T-helper 2 cell treated with Interferon-gamma antibody and Interleukin-4, amounts not matched to agents 5 μg/mL and 100 μg/mL, for 36 hours (primary cell): ENCODE results near the gene PLCH1.
A peak's percentile ranks its signal among the peaks of the same experiment; 100 is the strongest.

Experiments used
- DNase-seq: peaks from one replicate; pipeline ENCODE4 v3.0.0; 2021; ENCODE audit warnings: low spot score
- H3K27ac Mint-ChIP-seq: one replicate; pipeline ENCODE4 v1.8.0; 2021; ENCODE audit warnings: mild to moderate bottlenecking, mixed read lengths
- H3K27me3 Mint-ChIP-seq: one replicate; pipeline ENCODE4 v1.8.0; 2021; ENCODE audit warnings: low read depth, mixed read lengths
- H3K36me3 Mint-ChIP-seq: one replicate; pipeline ENCODE4 v1.8.0; 2021; ENCODE audit warnings: low read depth, mixed read lengths
- H3K4me1 Mint-ChIP-seq: one replicate; pipeline ENCODE4 v1.8.0; 2021; ENCODE audit warnings: low read depth, mixed read lengths
- H3K4me3 Mint-ChIP-seq: one replicate; pipeline ENCODE4 v1.8.0; 2022; ENCODE audit warnings: mild to moderate bottlenecking, moderate library complexity, mixed read lengths
- H3K9me3 Mint-ChIP-seq: one replicate; pipeline ENCODE4 v1.8.0; 2021; ENCODE audit warnings: mixed read lengths

Gene PLCH1

DNA sequence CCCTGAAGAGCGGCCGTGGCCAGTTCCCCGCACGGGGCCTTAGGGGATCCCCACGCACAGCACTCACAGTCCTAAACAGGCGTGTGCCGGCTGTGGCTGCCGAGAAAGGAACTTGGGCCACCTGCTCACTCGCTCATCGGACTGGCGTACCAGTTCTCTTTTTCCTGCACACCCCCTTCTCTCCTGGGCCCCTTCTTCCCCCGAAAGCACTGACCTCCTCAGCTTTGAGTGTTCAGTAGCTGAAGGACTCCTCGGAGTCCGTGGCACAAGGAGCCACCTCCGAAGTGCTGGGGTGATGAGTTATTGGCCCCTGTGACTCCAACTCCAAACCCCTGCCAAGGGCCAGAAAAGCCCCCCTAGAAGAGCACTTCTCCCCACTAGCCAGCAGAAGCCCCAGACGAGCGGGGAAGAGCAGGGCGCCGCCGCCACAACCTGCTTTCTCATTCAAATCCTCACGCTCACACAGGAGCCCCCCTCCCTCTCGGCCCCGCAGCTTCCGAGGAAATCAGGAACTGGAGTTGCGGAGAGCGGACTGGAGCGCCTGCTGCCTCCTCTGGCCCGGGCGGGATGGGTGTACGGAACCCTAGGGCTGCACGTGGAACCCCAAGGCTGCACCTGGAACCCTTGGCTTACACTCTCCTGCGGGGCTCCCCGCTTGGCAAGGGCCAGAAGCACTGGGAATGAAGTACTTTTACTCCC is at the start of gene PLCH1:
PLCH1 (minus strand) TSS at position 446 of the 699 bp plus-strand sequence. CDS start 40,847 bp downstream, outside the sequence.
- peak; percentile 5 for DNase-seq
- H3K27ac Mint-ChIP-seq: no peak within 1 kb of the TSS
- H3K36me3 Mint-ChIP-seq: no peaks in the 10 kb centered on the region
- no peaks in the 10 kb centered on the region for H3K9me3 Mint-ChIP-seq
- peaks cover 14% of the 10 kb centered on the region for H3K4me1 Mint-ChIP-seq
- peaks cover 80% of the 10 kb centered on the region for H3K27me3 Mint-ChIP-seq
- peak within 1 kb of the TSS; percentile 84 for H3K4me3 Mint-ChIP-seq

DNA sequence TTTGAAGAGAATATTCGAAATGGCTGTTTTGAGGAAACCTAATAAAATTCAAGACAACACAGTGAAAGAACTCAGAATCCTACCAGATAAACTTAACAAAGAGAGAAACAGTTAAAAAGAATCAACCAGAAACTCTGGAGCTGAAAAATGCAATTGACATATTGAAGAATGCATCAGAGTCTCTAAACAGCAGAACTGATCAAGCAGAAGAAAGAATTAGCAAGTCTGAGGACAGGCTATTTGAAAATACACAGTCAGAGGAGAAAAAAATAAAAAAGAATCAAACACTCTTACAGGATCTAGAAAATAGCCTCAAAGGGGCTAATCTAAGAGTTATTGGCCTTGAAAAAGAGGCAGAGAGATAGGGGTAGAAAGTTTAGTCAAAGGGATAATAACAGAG is 47.7 kb upstream of the PLCH1 start:
- Mint-ChIP-seq H3K36me3 (peaks cover 9% of the 10 kb centered on the region), H3K27me3 (no peaks in the 10 kb centered on the region), H3K4me1 (peaks cover 4% of the 10 kb centered on the region)

GRCh38 chr3:155791190-155791589 is 46.3 kb upstream of the PLCH1 start:
- Mint-ChIP-seq H3K36me3 (peaks cover 9% of the 10 kb centered on the region), H3K27me3 (no peaks in the 10 kb centered on the region), H3K4me1 (peaks cover 4% of the 10 kb centered on the region), H3K27ac (no peak overlapping the region), H3K9me3 (no peaks in the 10 kb centered on the region), H3K4me3 (no peak overlapping the region)
- no peak for DNase-seq

More for the DNA sequence above, 47.7 kb upstream of the PLCH1 start:
- Mint-ChIP-seq H3K4me3 (no peak overlapping the region), H3K9me3 (no peaks in the 10 kb centered on the region), H3K27ac (no peak overlapping the region)
- no peak for DNase-seq

DNA sequence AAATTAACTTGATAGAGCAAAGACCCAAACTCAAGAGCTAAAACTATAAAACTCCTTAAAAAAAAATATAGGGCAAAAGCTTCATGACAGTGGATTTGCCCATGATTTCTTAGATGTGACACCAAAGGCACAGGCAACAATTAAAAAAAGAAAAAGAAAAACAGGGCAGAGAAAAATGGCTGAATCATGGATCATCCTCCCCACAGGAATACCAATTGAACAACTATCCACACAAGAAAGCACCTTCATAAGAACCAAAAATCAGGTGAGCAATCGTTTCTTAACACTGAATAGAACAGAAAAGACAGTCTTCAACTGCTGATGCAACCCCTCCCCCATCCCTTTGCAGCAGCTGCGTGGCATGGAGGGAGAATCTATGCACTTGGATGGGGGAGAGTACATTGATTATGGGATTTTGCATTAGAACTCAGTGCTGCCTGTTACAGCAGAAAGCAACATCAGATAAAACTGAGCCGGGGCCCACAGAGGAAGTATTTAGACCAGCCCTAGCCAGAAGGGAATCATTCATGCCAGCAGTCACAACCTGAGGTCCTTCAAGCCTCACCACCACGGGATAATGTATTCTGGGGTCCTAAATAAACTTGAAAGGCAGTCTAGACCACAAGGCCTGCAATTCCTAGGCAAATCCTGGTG is 45.5 kb upstream of the PLCH1 start:
- H3K27ac Mint-ChIP-seq: no peak overlapping the region
- H3K36me3 Mint-ChIP-seq: peaks cover 9% of the 10 kb centered on the region
- no peak for DNase-seq
- peaks cover 7% of the 10 kb centered on the region for H3K4me1 Mint-ChIP-seq
- no peak overlapping the region for H3K4me3 Mint-ChIP-seq
- no peaks in the 10 kb centered on the region for H3K9me3 Mint-ChIP-seq
- H3K27me3 Mint-ChIP-seq: no peaks in the 10 kb centered on the region

- Mint-ChIP-seq H3K4me3 (no peak overlapping the region), H3K4me1 (peaks cover 7% of the 10 kb centered on the region), H3K36me3 (peaks cover 6% of the 10 kb centered on the region), H3K27me3 (no peaks in the 10 kb centered on the region), H3K27ac (no peak overlapping the region), H3K9me3 (peaks cover 9% of the 10 kb centered on the region)
- DNase-seq: no peak
These were observed 40.9 kb upstream of the PLCH1 start for GRCh38 chr3:155785662-155786295.

- Mint-ChIP-seq H3K27ac (no peak overlapping the region), H3K4me3 (no peak overlapping the region), H3K4me1 (peaks cover 3% of the 10 kb centered on the region), H3K9me3 (peaks cover 9% of the 10 kb centered on the region), H3K36me3 (peaks cover 6% of the 10 kb centered on the region), H3K27me3 (no peaks in the 10 kb centered on the region)
- DNase-seq: no peak
These were observed 37.6 kb upstream of the PLCH1 start for GRCh38 chr3:155782390-155782953.

DNA sequence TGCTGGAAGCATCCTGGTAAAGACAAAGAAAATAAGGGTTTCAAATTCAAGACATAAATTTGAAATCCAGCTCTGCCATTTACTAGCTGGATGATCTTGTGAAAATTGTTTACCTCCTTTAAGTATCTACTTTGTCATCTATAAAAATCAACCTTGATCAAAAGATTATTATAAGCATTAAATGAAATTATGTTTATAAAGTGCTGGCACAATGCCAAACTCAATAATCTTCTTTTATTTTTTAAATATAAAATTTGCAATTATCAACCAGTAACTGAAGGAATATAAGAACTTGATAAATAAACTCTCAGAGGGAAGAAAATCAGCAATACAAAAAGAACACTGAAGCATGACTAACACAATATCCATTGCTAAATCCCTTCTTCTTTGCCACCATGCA is 35.4 kb upstream of the PLCH1 start:
- peaks cover 9% of the 10 kb centered on the region for H3K9me3 Mint-ChIP-seq
- no peaks in the 10 kb centered on the region for H3K27me3 Mint-ChIP-seq
- no peak for DNase-seq
- H3K36me3 Mint-ChIP-seq: peaks cover 6% of the 10 kb centered on the region
- no peak overlapping the region for H3K27ac Mint-ChIP-seq
- H3K4me3 Mint-ChIP-seq: no peak overlapping the region
- no peaks in the 10 kb centered on the region for H3K4me1 Mint-ChIP-seq

GRCh38 chr3:155778462-155778861 is 33.6 kb upstream of the PLCH1 start:
- H3K9me3 Mint-ChIP-seq: peaks cover 9% of the 10 kb centered on the region
- H3K4me1 Mint-ChIP-seq: no peaks in the 10 kb centered on the region
- no peak for DNase-seq
- H3K4me3 Mint-ChIP-seq: no peak overlapping the region
- no peak overlapping the region for H3K27ac Mint-ChIP-seq
- H3K36me3 Mint-ChIP-seq: peaks cover 6% of the 10 kb centered on the region
- H3K27me3 Mint-ChIP-seq: no peaks in the 10 kb centered on the region

DNA sequence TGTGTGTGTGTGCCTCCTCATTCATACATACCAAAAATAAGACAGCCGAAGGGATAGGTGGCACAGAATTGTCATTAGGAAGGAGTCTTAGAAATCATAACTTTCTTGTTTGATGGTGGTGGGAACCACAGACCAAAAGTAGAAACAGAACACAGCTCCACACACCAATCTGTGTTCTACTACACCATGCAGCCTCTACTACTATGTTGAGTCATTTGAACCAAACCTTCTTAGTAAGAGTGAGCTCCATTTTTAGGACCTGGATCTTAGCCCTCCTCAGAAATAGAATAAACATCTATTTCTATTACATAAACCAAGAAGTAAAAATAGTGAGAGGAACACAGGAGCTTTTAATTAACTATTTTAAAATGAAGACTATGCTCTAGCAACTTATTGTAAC is 27.9 kb upstream of the PLCH1 start:
- no peak for DNase-seq
- Mint-ChIP-seq H3K4me1 (no peaks in the 10 kb centered on the region), H3K4me3 (no peak overlapping the region), H3K27ac (no peak overlapping the region), H3K9me3 (peaks cover 8% of the 10 kb centered on the region), H3K27me3 (no peaks in the 10 kb centered on the region), H3K36me3 (peaks cover 5% of the 10 kb centered on the region)

DNA sequence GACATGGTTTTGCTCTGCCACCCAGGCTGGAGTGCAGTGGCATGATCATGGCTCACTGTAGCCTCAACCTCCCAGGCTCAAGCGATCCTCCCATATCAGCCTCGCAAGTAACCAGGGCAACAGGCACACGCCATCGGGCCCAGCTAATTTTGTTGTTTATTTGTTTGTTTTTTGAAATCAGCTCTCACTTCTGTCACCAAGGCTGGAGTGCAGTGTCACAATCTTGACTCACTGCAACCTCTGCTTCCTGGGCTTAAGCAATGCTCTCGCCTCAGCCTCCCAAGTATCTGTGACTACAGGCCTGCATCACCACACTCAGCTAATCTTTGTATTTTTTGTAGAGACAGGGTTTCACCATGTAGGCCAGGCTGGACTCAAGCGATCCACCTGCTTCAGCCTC is 26.3 kb upstream of the PLCH1 start:
- H3K27me3 Mint-ChIP-seq: no peaks in the 10 kb centered on the region
- DNase-seq: no peak
- H3K36me3 Mint-ChIP-seq: peaks cover 5% of the 10 kb centered on the region
- H3K4me3 Mint-ChIP-seq: no peak overlapping the region
- no peak overlapping the region for H3K27ac Mint-ChIP-seq
- H3K9me3 Mint-ChIP-seq: peaks cover 8% of the 10 kb centered on the region
- peaks cover 2% of the 10 kb centered on the region for H3K4me1 Mint-ChIP-seq

DNA sequence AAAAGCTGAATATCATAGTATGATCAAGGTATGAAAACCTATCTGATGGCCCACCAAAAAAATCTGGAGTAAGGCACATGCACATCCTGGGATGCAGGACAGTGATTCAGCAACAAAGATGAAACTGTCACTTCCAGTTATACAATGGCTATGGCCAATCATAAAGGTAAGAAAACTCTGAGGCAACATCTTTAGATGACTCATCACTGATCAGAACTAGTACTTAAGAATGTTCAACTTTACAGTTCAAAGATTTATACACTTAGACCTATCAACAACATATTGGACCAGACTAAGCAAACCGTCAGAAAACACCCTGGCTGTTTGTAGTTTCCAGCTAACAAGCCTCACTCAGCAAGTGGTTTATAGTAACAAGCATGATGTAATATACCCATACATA is 21.3 kb upstream of the PLCH1 start:
- peaks cover 8% of the 10 kb centered on the region for H3K9me3 Mint-ChIP-seq
- no peaks in the 10 kb centered on the region for H3K27me3 Mint-ChIP-seq
- H3K4me3 Mint-ChIP-seq: no peak overlapping the region
- no peak overlapping the region for H3K27ac Mint-ChIP-seq
- DNase-seq: no peak
- H3K36me3 Mint-ChIP-seq: peaks cover 5% of the 10 kb centered on the region
- peaks cover 2% of the 10 kb centered on the region for H3K4me1 Mint-ChIP-seq

DNA sequence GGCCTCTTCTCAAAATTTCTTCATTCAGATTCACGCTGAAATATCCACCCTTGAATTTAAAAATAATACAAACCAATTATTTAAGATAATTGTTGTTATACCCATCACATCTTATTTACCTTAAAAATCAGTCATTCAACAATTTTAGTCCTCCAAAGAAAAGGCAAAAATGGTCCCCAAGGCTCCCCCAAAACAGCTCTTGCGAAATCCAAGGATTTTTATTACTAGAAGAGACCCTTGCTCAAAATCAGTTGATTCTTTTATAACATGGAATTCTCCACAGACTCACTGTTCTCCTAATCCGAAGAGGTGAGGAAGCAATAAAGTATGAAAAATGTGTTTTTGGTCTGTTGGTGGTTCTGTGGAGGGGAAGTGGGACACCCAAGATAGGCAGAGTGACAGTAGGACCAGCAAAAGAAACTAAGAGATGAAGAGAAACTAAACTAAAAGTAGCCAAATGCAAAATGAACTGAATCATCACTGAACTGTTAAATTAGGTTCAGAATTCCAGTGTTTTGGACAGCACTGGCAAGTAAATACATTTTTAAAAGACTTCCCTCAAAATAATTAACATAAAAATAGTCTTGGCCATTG is 19.1 kb upstream of the PLCH1 start:
- Mint-ChIP-seq H3K36me3 (peaks cover 2% of the 10 kb centered on the region), H3K27ac (no peak overlapping the region), H3K27me3 (no peaks in the 10 kb centered on the region), H3K4me1 (peaks cover 2% of the 10 kb centered on the region), H3K9me3 (no peaks in the 10 kb centered on the region), H3K4me3 (no peak overlapping the region)
- DNase-seq: no peak

DNA sequence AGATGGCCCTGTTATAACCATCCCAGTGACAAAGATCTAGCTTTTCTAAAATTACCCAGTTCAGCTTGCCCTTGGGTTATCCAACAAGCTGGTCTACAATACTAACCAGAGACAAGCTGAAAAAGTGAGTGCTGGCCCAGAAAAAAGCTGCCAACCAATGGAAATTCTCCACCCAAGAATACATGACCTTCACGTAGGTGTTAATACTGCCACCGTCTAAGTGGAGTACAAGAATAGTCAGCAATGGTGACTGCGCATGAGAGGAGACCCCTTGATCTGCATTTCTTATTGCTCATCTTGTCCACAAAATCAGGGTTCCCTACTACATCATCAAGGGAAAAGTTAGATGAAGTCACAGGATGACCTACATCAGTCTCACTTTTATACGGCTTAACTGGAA is 15.8 kb upstream of the PLCH1 start:
- Mint-ChIP-seq H3K9me3 (no peaks in the 10 kb centered on the region), H3K4me3 (no peak overlapping the region), H3K27me3 (no peaks in the 10 kb centered on the region), H3K4me1 (no peaks in the 10 kb centered on the region), H3K27ac (no peak overlapping the region), H3K36me3 (no peaks in the 10 kb centered on the region)
- DNase-seq: no peak

- Mint-ChIP-seq H3K27me3 (no peaks in the 10 kb centered on the region), H3K4me3 (no peak overlapping the region), H3K27ac (no peak overlapping the region), H3K4me1 (no peaks in the 10 kb centered on the region), H3K36me3 (no peaks in the 10 kb centered on the region), H3K9me3 (no peaks in the 10 kb centered on the region)
- no peak for DNase-seq
These were observed 12.7 kb upstream of the PLCH1 start for GRCh38 chr3:155757577-155757976.
